ENCODE results near the gene CLEC1A. TPM values are rescaled to one million over a fixed set of nuclear protein-coding genes. Genes with fewer than 3 reads are reported as not detected.

The CLEC1A gene
- total RNA-seq, 4 donors from 2014 or later: 2.3 to 16.7 (median 7.1) TPM

DNA sequence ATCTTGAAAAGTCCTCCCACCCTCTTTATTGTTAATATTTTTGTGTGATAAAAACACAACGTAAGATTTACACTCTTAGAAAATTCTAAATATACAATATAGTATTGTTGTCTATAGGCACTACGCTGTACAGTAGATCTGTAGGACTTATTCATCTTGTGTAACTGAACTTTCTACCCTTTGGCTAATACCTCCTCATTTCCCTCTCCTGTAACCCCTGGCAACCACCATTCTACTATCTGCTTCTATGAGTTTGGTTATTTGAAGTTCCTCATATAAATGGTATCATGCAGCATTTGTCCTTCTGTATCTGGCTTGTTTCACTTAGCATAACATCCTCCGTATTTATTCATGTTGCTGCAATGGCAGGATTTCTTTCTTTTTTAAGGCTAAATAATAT lies 73.5 kb downstream of the CLEC1A start:
- ATAC-seq (ENCODE audit: low FRiP score): no peak

GRCh38 chr12:10021342-10021741 lies 77.4 kb downstream of the CLEC1A start:
- TF ChIP-seq, protein P1, sequence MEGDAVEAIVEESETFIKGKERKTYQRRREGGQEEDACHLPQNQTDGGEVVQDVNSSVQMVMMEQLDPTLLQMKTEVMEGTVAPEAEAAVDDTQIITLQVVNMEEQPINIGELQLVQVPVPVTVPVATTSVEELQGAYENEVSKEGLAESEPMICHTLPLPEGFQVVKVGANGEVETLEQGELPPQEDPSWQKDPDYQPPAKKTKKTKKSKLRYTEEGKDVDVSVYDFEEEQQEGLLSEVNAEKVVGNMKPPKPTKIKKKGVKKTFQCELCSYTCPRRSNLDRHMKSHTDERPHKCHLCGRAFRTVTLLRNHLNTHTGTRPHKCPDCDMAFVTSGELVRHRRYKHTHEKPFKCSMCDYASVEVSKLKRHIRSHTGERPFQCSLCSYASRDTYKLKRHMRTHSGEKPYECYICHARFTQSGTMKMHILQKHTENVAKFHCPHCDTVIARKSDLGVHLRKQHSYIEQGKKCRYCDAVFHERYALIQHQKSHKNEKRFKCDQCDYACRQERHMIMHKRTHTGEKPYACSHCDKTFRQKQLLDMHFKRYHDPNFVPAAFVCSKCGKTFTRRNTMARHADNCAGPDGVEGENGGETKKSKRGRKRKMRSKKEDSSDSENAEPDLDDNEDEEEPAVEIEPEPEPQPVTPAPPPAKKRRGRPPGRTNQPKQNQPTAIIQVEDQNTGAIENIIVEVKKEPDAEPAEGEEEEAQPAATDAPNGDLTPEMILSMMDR (IDR thresholded peaks at IDR 0.05): no peak
- ATAC-seq (ENCODE audit: low FRiP score) (no peak), DNase-seq (ENCODE audit: low spot score) (no peak)

More for the DNA sequence above, 73.5 kb downstream of the CLEC1A start:
- no peak for DNase-seq (ENCODE audit: low spot score)
- TF ChIP-seq, protein P1 (IDR thresholded peaks at IDR 0.05): no peak

Other genes starting within 250 kb of the CLEC1A start
- gene CLEC2B, start 229.6 kb downstream of the CLEC1A start, total RNA-seq: 10 to 100 TPM; 23.8 to 48.2 (median 31.5) TPM
- gene KLRF2, start 217.5 kb downstream of the CLEC1A start, total RNA-seq: not detected
- not detected for gene CLEC2A, start 166.6 kb downstream of the CLEC1A start, total RNA-seq
- gene CLEC12A, start 127.6 kb downstream of the CLEC1A start, total RNA-seq: 1 to 10 TPM in 3 of 4 donors, under 1 TPM in 1; 0.75 to 6.5 (median 1.7) TPM
- not detected for gene CLEC1B, start 99.9 kb downstream of the CLEC1A start, total RNA-seq
- gene CLEC12B, start 88.4 kb downstream of the CLEC1A start, total RNA-seq: under 1 TPM in 1 of 4 donors, not detected in 3; 0.47 TPM
- gene CLEC9A, start 68.3 kb downstream of the CLEC1A start, total RNA-seq: under 1 TPM in 1 of 4 donors, not detected in 3; 0.63 TPM
- gene CLEC7A, start 31.2 kb upstream of the CLEC1A start, total RNA-seq: 10 to 100 TPM; 12.6 to 27.6 (median 18.8) TPM
- gene OLR1, start 73.1 kb upstream of the CLEC1A start, total RNA-seq: 10 to 100 TPM in 2 of 4 donors, under 1 TPM in 1, not detected in 1; 0.19 to 51.2 (median 35.1) TPM
- under 1 TPM in 2 of 4 donors, not detected in 2; 0.09 to 0.84 TPM for gene TMEM52B, start 80.0 kb upstream of the CLEC1A start, total RNA-seq
- gene GABARAPL1, start 113.9 kb upstream of the CLEC1A start, total RNA-seq: 100 to 1,000 TPM; 165 to 335 (median 268) TPM
- gene KLRD1, start 208.9 kb upstream of the CLEC1A start, total RNA-seq: 1 to 10 TPM; 2.2 to 4.6 (median 3.1) TPM